ENCODE results near the gene GZF1.
"Not testable (repeated sequence)": the region's sequence is repeated elsewhere in the genome, so short reads cannot be mapped to it uniquely, and the experiment has no call there.

DNA sequence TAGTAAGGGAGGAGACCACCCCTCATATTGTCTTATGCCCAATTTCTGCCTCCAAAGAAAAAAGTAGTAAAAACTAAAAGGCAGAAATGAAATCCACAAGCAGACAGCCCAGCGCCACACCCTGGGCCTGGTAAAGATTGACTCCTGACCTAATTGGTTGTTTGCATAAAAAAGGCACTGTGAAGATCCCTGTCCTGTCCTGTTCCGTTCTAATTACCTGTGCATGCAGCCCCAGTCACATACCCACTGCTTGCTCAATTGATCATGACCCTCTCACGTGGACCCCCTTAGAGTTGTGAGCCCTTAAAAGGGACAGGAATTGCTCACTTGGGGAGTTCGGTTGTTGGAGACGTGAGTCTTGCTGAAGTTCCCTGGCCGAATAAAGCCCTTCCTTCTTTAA lies 13.5 kb upstream of the GZF1 start:
- not testable (repeated sequence) for TF ChIP-seq GATA2 (CRISPR knock-in tag; IDR thresholded peaks at IDR 0.05); NRF1 (IDR thresholded peaks at IDR 0.05; ENCODE audit: low read depth, low read length); EP300 (IDR thresholded peaks at IDR 0.05; ENCODE audit: borderline replicate concordance in 1 of 2, low read depth in 1 of 2, low read length in 1 of 2); YY1 (IDR thresholded peaks at IDR 0.05; ENCODE audit: low read depth)
- TF ChIP-seq, protein P1, sequence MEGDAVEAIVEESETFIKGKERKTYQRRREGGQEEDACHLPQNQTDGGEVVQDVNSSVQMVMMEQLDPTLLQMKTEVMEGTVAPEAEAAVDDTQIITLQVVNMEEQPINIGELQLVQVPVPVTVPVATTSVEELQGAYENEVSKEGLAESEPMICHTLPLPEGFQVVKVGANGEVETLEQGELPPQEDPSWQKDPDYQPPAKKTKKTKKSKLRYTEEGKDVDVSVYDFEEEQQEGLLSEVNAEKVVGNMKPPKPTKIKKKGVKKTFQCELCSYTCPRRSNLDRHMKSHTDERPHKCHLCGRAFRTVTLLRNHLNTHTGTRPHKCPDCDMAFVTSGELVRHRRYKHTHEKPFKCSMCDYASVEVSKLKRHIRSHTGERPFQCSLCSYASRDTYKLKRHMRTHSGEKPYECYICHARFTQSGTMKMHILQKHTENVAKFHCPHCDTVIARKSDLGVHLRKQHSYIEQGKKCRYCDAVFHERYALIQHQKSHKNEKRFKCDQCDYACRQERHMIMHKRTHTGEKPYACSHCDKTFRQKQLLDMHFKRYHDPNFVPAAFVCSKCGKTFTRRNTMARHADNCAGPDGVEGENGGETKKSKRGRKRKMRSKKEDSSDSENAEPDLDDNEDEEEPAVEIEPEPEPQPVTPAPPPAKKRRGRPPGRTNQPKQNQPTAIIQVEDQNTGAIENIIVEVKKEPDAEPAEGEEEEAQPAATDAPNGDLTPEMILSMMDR (IDR thresholded peaks at IDR 0.05): not testable (repeated sequence)

All from SK-N-SH (cell line).